GM21447 (cell line): ENCODE data around the gene CDC6.
"Not testable (repeated sequence)": the region's sequence is repeated elsewhere in the genome, so short reads cannot be mapped to it uniquely, and the experiment has no call there.

Experiments used
- ATAC-seq: cut with Tn5 transposase; IDR thresholded peaks from one replicate; pipeline ENCODE4 v1.9.1; 2021; ENCODE audit not compliant: unreplicated experiment

CDC6 gene

GRCh38 chr17:40286473-40286872 is 1.2 kb upstream of the CDC6 start:
- ATAC-seq: no peak

- no peak for ATAC-seq
These were observed 553 bp upstream of the CDC6 start for GRCh38 chr17:40287159-40287493.

- no peak for ATAC-seq
These were observed 3.1 kb downstream of the CDC6 start for GRCh38 chr17:40290629-40291280.

GRCh38 chr17:40291281-40291664 is 3.6 kb downstream of the CDC6 start:
- ATAC-seq: no peak

- no peak for ATAC-seq
These were observed 5.7 kb downstream of the CDC6 start for GRCh38 chr17:40293363-40293762.

GRCh38 chr17:40295488-40296436 is 8.1 kb downstream of the CDC6 start:
- no peak for ATAC-seq

GRCh38 chr17:40297511-40297910 is 9.8 kb downstream of the CDC6 start:
- no peak for ATAC-seq

GRCh38 chr17:40298726-40299125 is 11.0 kb downstream of the CDC6 start:
- no peak for ATAC-seq

GRCh38 chr17:40299159-40299757 is 11.6 kb downstream of the CDC6 start:
- not testable (repeated sequence) for ATAC-seq

GRCh38 chr17:40301315-40301714 is 13.6 kb downstream of the CDC6 start:
- ATAC-seq: no peak

- ATAC-seq: no peak
These were observed 15.5 kb downstream of the CDC6 start for GRCh38 chr17:40303009-40303657.

GRCh38 chr17:40303708-40304551 is 16.3 kb downstream of the CDC6 start:
- ATAC-seq: no peak

- ATAC-seq: not testable (repeated sequence)
These were observed 16.8 kb downstream of the CDC6 start for GRCh38 chr17:40304552-40304863.

- ATAC-seq: not testable (repeated sequence)
These were observed 17.2 kb downstream of the CDC6 start for GRCh38 chr17:40304866-40305265.

- no peak for ATAC-seq
These were observed 18.7 kb downstream of the CDC6 start for GRCh38 chr17:40306395-40306794.

- no peak for ATAC-seq
These were observed 19.5 kb downstream of the CDC6 start for GRCh38 chr17:40307001-40307730.

- ATAC-seq: no peak
These were observed 20.1 kb downstream of the CDC6 start for GRCh38 chr17:40307740-40308239.

- ATAC-seq: no peak
These were observed 21.6 kb downstream of the CDC6 start, which contains the start of gene RARA for GRCh38 chr17:40309031-40309948. RARA (plus strand) TSS chr17:40309180; CDS start chr17:40331219, 22,039 bp downstream.
